Stimulated activated CD4-positive, alpha-beta T cell treated with anti-CD3 and anti-CD28 coated beads, Interleukin-1b, Interleukin-23, amount 100 ng/mL, for 4 hours (primary cell): ENCODE measurements around the gene LCN15.
"Not testable (repeated sequence)": the region's sequence is repeated elsewhere in the genome, so short reads cannot be mapped to it uniquely, and the experiment has no call there.

Experiments
- DNase-seq, 2 donors: peaks; one replicate each; pipeline ENCODE4 v3.0.0-alpha.2; 2020; ENCODE audit warnings: low read depth in 2 of 2

The LCN15 gene

GRCh38 chr9:136775191-136775590 is 10.9 kb upstream of the LCN15 start:
- DNase-seq, result no peak

DNA sequence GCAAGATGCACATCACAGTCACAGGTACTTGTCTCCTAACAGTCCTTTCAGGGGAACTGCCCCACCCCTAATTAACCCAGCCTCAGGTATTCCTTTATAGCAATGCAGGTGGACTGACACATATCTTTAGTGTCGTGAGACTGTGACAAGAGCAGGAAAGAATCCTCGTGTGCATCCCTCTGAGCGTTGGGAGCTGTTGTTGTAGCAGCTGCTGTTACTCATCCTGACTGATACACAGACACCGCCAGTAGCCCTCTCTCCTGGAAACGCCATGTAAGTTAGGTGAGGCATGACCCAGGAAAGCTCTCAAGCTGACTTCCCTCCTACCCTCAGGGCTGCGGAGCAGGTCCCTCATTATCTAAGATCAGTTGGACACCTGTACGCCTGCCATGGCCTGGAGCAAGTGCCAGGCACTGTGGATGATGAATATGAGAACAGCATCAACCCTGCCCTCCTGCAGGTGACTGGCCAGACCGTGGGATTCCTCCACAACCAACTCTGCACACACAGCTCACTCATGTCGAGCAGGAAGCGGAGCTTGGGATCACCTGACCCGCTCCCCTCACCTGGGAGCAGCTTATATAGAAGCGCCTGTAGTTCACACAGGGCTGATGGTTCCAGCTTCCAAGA is 10.2 kb upstream of the LCN15 start:
- no peak for DNase-seq

GRCh38 chr9:136773386-136774044 is 9.2 kb upstream of the LCN15 start:
- DNase-seq, result no peak

DNA sequence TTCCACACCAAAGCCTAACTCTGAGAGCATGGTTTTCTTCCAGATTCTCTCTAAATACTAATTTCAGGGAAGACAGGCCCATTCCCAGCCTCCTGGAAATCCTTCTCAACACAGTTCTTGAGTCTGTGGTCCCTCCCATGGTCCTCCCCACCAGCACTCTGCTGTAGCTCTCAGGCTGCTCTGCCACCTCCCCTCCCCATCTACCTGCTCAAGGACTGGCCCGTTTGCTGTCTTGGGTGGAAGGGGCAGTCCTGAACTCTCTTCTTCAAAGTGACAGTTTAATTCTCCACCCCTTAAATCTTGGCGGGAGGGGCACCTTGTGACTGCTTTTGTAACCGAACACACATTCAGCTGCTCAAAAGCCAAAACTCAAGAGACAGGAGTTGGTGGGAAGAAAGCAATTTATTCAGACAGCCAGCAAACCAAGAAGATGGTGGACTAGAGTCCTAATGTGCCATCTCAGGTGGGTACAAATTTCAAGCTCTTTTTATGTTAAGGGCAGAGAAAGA is 7.6 kb upstream of the LCN15 start:
- no peak for DNase-seq

DNA sequence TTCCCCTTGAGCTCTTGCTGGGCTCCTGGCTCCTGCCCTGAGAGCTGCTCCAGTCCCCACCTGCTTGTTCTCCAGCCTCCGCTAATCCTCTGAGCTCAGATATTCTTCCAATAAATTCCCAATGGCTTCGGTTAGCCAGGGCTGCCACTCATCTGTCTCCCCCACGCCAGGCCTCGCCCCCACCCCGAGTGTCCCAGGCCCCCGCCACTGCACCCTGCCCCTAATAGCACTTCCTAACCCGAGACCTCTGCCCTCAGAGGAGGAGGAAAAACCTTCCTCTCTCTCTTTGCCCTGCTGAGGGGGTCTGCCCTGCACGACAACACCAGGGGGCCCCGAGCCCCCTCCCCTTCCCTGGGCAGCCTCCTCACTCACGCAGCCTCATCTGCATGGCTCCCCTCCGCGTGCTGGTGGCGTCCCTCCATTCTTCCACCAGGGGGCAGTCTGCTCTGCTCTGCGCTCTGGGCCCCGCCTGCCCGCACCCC is 5.4 kb upstream of the LCN15 start:
- DNase-seq, result peak; percentile 37 to 49

DNA sequence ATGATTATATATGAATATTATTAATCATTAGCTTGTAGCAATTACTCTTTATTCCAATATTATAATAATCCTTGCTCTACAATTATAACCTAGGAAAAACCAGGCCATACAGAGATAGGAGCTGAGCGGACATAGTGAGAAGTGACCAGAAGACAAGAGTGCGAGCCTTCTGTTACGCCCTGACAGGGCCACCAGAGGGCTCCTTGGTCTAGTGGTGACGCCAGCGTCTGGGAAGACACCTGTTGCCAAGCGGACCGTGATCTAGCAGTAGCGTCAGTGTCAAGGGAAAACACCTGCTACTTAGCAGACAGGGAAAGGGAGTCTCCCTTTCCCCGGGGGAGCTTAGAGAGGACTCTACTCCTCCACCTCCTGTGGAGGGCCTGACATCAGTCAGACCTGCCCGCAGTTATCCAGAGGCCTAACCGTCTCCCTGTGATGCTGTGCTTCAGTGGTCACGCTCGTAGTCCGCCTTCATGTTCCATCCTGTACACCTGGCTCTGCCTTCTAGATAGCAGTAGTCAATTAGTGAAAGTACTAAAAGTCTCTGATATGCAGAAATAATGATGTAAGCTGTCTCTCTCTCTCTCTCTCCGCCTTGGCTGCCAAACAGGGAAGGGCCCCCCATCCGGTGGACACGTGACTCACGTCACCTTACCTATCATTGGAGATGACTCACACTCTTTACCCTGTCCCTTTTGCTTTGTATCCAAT is 2.2 kb upstream of the LCN15 start:
- DNase-seq, result peak in 1 of 2 donors; percentile 31

- not testable (repeated sequence) for DNase-seq
These were observed 1.6 kb upstream of the LCN15 start for GRCh38 chr9:136765745-136766409.

DNA sequence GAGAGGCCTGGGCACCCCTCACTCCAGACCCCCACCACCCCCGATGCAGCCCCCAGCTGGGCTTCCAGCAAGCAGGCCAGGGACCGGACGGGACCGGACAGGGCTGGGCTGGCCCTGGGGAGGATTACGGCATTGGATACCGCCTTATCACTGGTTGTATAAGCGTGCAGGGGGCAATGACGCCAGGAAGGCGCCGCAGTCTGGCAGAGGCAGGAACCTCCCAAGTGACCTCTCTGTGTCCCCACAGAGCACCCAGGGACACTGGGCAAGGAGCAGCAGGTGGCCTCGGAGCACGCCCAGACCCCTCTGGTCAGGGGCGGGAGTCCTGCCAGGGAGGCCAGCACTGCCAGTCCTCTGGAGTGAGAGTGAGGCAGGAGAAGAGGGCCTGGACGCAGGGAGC is 723 bp upstream of the LCN15 start:
- DNase-seq, result no peak

DNA sequence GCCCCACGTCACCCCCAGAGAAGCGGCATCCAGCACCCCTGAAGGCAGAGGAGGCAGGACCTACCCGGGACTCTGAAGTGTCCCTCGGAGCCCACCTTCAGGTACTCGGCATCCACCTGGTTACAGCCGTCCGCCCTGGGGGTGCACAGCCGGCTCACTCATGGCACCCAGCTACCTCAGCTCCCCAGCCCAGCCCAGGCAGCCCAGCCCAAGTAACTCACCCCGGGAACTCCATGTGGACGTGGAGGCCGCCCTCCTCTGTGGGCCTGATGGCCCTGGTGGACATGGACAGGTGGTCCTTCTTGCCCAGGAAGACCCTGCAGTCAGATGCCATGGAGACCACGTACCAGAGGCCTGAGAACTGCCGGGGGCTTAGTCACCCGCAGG is 676 bp downstream of the LCN15 start:
- DNase-seq, result no peak

DNA sequence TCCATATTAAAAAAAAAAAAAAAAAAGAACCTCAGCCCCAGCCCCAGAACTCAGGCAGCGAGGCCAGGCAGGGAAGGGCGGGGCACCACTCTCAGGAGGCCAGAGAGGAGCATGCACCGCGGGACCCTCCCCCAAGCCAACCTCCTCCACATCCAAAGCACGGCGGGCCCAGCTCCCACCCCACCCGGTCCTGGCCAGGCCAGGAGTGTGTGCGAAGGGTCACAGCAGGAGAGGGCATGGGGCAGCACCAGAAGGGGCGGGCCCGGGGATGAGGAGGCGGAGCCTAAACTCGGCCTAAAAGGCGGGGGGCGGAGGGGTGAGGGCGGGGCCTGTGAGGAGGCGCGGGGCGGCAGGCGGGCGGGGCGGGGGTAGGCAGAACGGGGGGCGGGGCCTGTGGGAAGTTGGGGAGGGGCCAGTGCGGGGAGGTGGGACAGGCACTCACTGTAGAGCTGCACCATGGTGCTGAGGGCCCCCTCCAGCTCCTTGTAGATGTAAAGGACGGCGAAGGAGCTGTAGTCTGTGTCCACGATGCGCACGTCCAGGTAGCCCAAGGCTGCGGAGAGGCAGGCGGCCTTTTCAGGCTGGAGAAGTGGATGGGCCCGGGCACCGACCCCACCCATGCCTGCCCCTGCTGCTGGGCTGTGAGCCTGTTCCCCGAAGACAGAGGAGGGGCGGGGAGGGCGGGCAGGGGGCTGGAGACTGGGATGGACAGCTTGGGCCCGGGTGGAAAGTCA is 1.2 kb downstream of the LCN15 start:
- DNase-seq, result peak in 1 of 2 donors; percentile 48

DNA sequence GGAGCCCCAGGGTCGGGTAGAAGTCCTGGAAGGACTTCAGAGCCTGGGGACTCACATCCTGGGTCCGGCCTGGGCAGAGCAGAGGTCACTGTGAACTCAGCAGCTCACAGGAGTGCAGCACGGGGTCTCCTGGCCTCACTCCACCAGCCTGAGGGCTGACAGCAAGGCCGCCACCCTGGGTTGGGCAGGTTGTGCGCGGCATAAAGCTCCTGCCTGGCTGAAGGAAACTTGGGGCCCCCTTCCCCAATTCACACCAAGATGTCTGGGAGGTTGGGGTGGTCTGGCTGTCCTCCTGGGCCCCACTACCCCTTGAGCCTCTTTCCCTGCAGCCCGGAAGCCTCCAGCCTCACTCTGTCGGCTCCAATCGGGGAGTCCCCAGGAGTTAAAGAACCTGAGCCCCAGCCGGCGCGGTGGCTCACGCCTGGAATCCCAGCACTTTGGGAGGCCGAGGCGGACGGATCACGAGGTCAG is 2.1 kb downstream of the LCN15 start:
- no peak for DNase-seq

- no peak for DNase-seq
These were observed 2.8 kb downstream of the LCN15 start for GRCh38 chr9:136761545-136761981.

DNA sequence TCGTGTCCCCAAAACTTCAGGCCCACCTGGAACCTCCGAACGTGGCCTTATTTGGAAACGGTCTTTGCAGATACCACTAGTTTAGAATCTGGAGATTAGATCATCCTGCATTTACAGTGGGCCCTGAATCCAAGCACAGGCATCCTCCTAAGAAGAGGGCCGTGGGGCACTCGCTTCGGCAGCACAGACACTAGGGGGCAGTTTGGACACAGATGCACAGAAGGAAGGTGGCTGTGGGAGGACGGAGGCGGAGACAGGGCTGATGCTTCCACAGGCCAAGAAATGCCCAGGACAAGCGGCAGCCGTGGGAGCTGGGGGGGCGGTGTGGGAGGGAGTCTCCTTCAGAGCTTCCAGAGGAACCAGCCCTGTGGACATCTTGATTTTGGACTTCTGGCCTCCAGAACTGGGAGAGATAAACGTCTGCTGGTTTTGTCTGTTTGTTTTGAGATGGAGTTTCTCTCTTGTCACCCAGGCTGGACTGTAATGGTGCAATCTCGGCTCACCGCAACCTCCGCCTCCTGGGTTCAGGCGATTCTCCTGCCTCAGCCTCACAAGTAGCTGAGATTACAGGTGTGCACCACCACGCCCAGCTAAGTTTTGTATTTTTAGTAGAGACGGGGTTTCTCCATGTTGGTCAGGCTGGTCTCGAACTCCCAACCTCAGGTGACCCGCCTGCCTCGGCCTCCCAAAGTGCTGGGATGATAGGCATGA is 3.3 kb downstream of the LCN15 start:
- peak in 1 of 2 donors; percentile 12 for DNase-seq

DNA sequence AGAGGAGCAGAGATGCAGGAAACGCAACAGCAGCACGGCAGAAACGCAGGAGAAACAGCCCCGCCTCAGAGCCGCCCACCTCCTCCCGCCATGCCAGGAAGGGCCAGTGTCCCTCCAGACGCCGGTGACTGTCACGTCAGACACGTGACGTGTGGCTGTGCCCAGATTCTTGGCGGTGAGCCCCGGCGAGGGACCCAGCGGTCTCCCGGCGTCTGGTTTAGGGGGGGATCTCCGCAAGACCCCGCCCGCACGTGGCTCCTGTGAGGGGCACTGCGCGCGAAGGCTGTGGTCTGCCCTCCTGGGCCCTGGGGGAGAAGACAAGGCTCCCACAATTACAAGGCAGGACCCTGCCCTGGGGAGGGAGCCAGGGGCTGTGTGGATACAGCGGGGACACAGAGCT is 3.9 kb downstream of the LCN15 start:
- no peak for DNase-seq

DNA sequence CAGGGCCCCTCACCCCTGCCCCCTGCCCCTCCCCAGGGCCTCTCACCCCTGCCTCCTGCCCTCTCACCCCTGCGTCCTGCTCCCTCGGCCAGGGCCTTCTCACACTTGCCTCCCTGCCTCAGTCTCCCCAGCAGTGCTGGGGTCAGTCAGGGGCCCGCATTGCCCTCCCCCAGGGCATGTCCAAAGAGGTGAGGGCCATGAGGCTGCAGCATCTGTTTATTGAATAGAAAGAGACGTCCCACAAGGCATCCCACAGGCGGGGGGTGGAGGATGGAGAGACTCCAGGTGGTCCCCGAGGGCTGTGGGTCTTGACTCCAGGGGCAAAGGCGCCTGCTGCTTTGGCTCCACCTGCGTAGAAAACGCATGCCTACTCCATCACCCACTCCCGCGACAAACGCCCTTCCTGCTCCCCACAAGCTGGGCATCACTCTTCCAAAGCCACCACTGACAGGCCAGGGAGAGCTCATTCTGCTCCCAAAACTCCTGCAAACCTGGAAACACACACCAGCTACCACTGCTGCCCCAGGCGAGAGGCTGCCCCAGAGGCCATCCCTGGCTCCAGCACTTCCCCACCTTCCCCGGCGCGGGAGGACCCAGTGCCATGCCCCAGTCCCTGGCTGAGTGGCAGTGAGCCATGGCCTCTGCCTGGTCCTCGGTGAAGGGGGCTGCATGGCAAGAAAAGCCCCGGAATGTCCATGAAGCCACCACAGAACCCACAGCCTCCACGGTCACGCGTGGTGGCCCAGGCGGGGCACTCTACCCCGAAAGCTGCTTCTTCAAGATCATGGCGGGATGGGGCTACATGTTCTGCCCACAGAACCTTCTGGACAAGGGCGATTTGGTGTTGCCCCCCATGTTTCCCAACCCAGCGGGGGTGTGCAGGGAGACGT is 4.6 kb downstream of the LCN15 start:
- no peak for DNase-seq

GRCh38 chr9:136759001-136759400 is 5.3 kb downstream of the LCN15 start:
- DNase-seq, result no peak

DNA sequence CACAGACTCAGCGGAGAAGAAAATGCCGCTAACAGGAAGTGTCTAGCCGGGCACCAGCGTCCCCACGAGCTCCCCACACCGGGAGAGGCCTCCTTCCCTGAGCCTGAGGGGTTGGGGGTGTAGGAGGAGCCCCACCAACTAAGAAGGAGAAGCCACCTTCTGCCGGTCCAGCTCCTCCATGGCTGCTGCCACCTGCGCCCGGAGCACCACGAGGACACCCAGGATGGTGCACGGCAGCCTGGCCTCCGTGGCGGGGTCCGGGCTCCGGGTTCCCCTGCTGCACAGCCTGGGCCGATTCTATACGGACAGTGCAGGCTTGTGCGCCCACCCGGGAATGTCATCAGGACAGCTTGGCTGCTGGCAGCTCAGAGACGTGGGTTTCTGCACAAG is 6.6 kb downstream of the LCN15 start:
- no peak for DNase-seq

DNA sequence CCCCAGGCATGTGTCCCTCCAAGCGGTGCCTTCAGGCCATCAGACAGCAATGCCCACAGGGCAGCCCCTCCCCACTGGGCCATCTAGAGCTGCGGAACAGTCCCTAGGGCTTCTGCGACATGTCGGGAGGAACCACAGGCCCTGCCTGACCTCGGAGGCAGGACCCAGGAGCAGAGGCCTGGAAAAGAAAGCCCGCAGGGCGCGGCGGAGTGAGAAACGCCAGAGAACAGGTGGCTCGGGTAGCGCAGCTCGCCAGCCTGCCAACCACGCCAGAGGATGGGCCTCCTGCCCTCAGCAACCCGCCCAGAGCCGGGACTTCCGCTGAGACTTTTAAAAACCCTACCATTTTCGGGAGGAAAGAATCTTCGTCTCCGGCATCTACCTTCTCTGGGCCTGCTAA is 7.0 kb downstream of the LCN15 start:
- no peak for DNase-seq

DNA sequence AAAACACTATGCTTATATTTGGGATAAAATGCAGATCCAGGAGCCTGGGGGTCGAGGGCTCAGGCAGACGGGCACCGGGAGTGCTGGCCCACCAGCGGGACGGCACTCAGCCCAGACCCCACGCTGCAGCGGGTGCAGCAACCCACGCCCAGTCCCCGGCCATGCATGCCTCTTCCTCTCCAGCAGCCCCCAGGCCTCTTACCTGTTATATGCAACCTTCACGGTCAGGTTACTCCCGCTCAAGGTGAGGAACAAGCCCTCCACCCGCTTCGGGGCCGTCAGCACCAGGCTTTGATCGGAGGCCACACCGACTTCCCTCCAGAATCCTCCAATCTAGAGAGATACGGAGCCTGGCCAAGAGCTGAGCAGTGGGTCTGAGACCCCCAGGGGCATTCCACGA is 7.5 kb downstream of the LCN15 start:
- no peak for DNase-seq

GRCh38 chr9:136756134-136756438 is 8.2 kb downstream of the LCN15 start:
- DNase-seq, result no peak
